ENCODE measurements around the gene CLDN9. TPM values are rescaled to one million over a fixed set of nuclear protein-coding genes. Genes with fewer than 3 reads are reported as not detected.

The CLDN9 gene
- total RNA-seq, 1 donor = not detected

- H3K4me2 ChIP-seq (ENCODE audit: insufficient read depth, low read length) = peak overlapping the region; percentile 60
- no peaks in the 10 kb centered on the region for H3K36me3 ChIP-seq (ENCODE audit: insufficient read depth, low read length)
- H3K9me3 ChIP-seq (ENCODE audit: low read depth, low read length) = no peaks in the 10 kb centered on the region
- H3K4me3 ChIP-seq (ENCODE audit: insufficient read depth, low read length) = peak overlapping the region; percentile 22
- no peak for DNase-seq (ENCODE audit: insufficient read length, low spot score, missing footprints)
- no peaks in the 10 kb centered on the region for H3K79me2 ChIP-seq (ENCODE audit: insufficient read depth, low read length)
- H3K4me1 ChIP-seq (ENCODE audit: insufficient read depth, low read length) = no peaks in the 10 kb centered on the region
- no peak overlapping the region for H3K27ac ChIP-seq (ENCODE audit: low read depth, low read length)
- TF ChIP-seq CTCF (IDR thresholded peaks at IDR 0.05; ENCODE audit: extremely low read depth, low read depth, low read length) = no peak
- peaks cover 53% of the 10 kb centered on the region for H3K27me3 ChIP-seq (ENCODE audit: insufficient read depth, low read length)
- no peak overlapping the region for H2AFZ ChIP-seq (ENCODE audit: low read length)
- H4K20me1 ChIP-seq (ENCODE audit: insufficient read depth, low read length) = no peaks in the 10 kb centered on the region
These were observed 7.9 kb upstream of the CLDN9 start for GRCh38 chr16:3004781-3005284.

GRCh38 chr16:3007059-3007956 is 5.4 kb upstream of the CLDN9 start:
- Histone ChIP-seq H3K4me1 (ENCODE audit: insufficient read depth, low read length) (no peaks in the 10 kb centered on the region), H3K4me3 (ENCODE audit: insufficient read depth, low read length) (no peak overlapping the region), H3K9me3 (ENCODE audit: low read depth, low read length) (no peaks in the 10 kb centered on the region), H3K79me2 (ENCODE audit: insufficient read depth, low read length) (no peaks in the 10 kb centered on the region), H3K36me3 (ENCODE audit: insufficient read depth, low read length) (no peaks in the 10 kb centered on the region), H3K27ac (ENCODE audit: low read depth, low read length) (no peak overlapping the region), H2AFZ (ENCODE audit: low read length) (no peak overlapping the region), H3K27me3 (ENCODE audit: insufficient read depth, low read length) (peaks cover 68% of the 10 kb centered on the region), H3K4me2 (ENCODE audit: insufficient read depth, low read length) (no peak overlapping the region), H4K20me1 (ENCODE audit: insufficient read depth, low read length) (no peaks in the 10 kb centered on the region)
- no peak for TF ChIP-seq CTCF (IDR thresholded peaks at IDR 0.05; ENCODE audit: extremely low read depth, low read depth, low read length)
- no peak for DNase-seq (ENCODE audit: insufficient read length, low spot score, missing footprints)

DNA sequence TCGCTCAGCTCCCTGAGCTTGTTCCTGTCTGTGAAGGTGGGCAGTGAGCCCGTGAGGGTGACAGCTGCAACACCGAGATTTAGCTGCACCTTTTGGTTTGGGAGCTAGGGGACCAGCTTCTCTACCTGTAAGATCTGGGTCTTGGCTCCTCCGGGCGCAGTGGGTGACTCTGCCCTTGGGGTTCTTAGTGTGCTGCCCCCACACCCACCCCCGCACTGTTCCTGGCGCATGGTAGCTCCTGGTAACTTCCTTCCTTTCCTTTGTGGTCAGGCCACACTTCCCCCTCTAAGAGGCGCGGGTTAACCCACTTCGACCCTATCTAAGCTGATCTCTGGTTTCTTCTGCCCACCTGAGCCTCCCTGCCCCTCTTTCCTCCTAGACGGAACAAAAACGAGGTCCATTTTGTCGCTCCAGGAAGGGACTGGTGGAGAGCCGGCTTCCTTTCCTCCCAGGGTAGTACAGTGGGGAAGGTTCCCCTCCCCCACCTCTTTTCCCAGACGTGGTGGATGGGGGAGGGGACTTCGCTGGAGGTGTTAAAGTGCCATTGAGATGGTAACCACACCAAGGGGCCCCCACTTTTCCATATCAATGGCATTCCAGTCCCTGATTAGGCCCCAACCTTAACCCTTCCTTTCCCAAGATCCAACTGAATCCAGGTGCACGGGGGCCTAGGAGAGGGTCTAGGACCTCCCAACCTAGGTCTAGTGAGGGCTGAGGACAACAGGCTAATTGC is 4.6 kb upstream of the CLDN9 start:
- H3K4me2 ChIP-seq (ENCODE audit: insufficient read depth, low read length) = no peak overlapping the region
- DNase-seq (ENCODE audit: insufficient read length, low spot score, missing footprints) = no peak
- H3K9me3 ChIP-seq (ENCODE audit: low read depth, low read length) = no peaks in the 10 kb centered on the region
- no peak for TF ChIP-seq CTCF (IDR thresholded peaks at IDR 0.05; ENCODE audit: extremely low read depth, low read depth, low read length)
- H3K4me1 ChIP-seq (ENCODE audit: insufficient read depth, low read length) = no peaks in the 10 kb centered on the region
- H3K36me3 ChIP-seq (ENCODE audit: insufficient read depth, low read length) = no peaks in the 10 kb centered on the region
- H3K79me2 ChIP-seq (ENCODE audit: insufficient read depth, low read length) = no peaks in the 10 kb centered on the region
- H3K4me3 ChIP-seq (ENCODE audit: insufficient read depth, low read length) = no peak overlapping the region
- H3K27ac ChIP-seq (ENCODE audit: low read depth, low read length) = no peak overlapping the region
- H3K27me3 ChIP-seq (ENCODE audit: insufficient read depth, low read length) = peaks cover 75% of the 10 kb centered on the region
- H2AFZ ChIP-seq (ENCODE audit: low read length) = no peak overlapping the region
- no peaks in the 10 kb centered on the region for H4K20me1 ChIP-seq (ENCODE audit: insufficient read depth, low read length)

DNA sequence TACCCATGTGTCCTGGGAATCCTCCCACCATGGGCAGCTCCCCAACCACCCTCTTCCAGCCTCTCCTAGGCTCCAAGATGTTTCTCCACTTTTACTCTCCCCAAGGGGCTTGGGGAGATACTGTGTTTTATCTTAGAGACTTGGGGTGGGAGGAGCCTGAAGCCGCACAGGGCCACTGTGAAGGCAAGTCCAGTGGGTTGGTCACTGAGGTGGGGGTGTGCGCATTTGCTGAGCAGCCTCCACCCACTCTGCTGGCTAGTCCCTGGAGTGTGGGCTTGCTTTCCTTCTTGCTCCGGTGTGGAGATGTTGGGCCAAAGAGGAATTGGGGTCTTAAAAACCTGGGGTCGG is 4.1 kb upstream of the CLDN9 start:
- Histone ChIP-seq H3K79me2 (ENCODE audit: insufficient read depth, low read length) (no peaks in the 10 kb centered on the region), H3K4me3 (ENCODE audit: insufficient read depth, low read length) (no peak overlapping the region), H3K36me3 (ENCODE audit: insufficient read depth, low read length) (no peaks in the 10 kb centered on the region), H4K20me1 (ENCODE audit: insufficient read depth, low read length) (no peaks in the 10 kb centered on the region), H3K4me1 (ENCODE audit: insufficient read depth, low read length) (no peaks in the 10 kb centered on the region), H3K4me2 (ENCODE audit: insufficient read depth, low read length) (no peak overlapping the region), H3K27me3 (ENCODE audit: insufficient read depth, low read length) (peaks cover 80% of the 10 kb centered on the region), H2AFZ (ENCODE audit: low read length) (no peak overlapping the region), H3K9me3 (ENCODE audit: low read depth, low read length) (no peaks in the 10 kb centered on the region), H3K27ac (ENCODE audit: low read depth, low read length) (no peak overlapping the region)
- no peak for TF ChIP-seq CTCF (IDR thresholded peaks at IDR 0.05; ENCODE audit: extremely low read depth, low read depth, low read length)
- peak; percentile 80 for DNase-seq (ENCODE audit: insufficient read length, low spot score, missing footprints)
